Coronary artery (tissue), 2 donors: ENCODE measurements around the gene JAKMIP3.

Experiments
- DNase-seq: peaks from one replicate; pipeline ENCODE4 v3.0.0-alpha.2; 2017; ENCODE audit warnings: low spot score
- H3K27ac ChIP-seq, 2 donors: fragments of 200-600 bp; sonication (generic); one replicate each; pipeline ENCODE4 v1.5.1; 2016 to 2019
- H3K4me3 ChIP-seq: fragments of 200-600 bp; sonication (generic); 2 replicates; pipeline ENCODE4 v1.5.1; 2016; ENCODE audit warnings: mild to moderate bottlenecking, moderate library complexity
- CTCF ChIP-seq: fragments of 200-600 bp; sonication (generic); IDR thresholded peaks from one replicate; pipeline ENCODE4 v1.5.1; 2019; ENCODE audit warnings: antibody characterized with exemption

JAKMIP3 gene

GRCh38 chr10:132112611-132113010 is 46.9 kb downstream of the JAKMIP3 start:
- TF ChIP-seq CTCF = no peak
- Histone ChIP-seq H3K27ac (no peak overlapping the region), H3K4me3 (no peak overlapping the region)
- DNase-seq = no peak

GRCh38 chr10:132113206-132113605 is 47.5 kb downstream of the JAKMIP3 start:
- Histone ChIP-seq H3K27ac (no peak overlapping the region), H3K4me3 (no peak overlapping the region)
- DNase-seq = no peak
- no peak for TF ChIP-seq CTCF

- H3K4me3 ChIP-seq = no peak overlapping the region
- TF ChIP-seq CTCF = no peak
- no peak overlapping the region for H3K27ac ChIP-seq
- DNase-seq = no peak
Measured at GRCh38 chr10:132113766-132114365, 48.1 kb downstream of the JAKMIP3 start.

- no peak overlapping the region for H3K4me3 ChIP-seq
Measured at GRCh38 chr10:132114953-132115520, 49.3 kb downstream of the JAKMIP3 start.

More at GRCh38 chr10:132114953-132115520, 49.3 kb downstream of the JAKMIP3 start:
- no peak for TF ChIP-seq CTCF
- no peak overlapping the region for H3K27ac ChIP-seq
- no peak for DNase-seq
